ENCODE results near the gene CTDP1.

- TF ChIP-seq, protein P1, sequence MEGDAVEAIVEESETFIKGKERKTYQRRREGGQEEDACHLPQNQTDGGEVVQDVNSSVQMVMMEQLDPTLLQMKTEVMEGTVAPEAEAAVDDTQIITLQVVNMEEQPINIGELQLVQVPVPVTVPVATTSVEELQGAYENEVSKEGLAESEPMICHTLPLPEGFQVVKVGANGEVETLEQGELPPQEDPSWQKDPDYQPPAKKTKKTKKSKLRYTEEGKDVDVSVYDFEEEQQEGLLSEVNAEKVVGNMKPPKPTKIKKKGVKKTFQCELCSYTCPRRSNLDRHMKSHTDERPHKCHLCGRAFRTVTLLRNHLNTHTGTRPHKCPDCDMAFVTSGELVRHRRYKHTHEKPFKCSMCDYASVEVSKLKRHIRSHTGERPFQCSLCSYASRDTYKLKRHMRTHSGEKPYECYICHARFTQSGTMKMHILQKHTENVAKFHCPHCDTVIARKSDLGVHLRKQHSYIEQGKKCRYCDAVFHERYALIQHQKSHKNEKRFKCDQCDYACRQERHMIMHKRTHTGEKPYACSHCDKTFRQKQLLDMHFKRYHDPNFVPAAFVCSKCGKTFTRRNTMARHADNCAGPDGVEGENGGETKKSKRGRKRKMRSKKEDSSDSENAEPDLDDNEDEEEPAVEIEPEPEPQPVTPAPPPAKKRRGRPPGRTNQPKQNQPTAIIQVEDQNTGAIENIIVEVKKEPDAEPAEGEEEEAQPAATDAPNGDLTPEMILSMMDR (IDR thresholded peaks at IDR 0.05), result no peak
- TF ChIP-seq POLR2A (IDR thresholded peaks at IDR 0.05), result no peak
Measured at GRCh38 chr18:79765491-79766245, 86.1 kb downstream of the CTDP1 start.

Measured in adrenal gland (tissue), 5 donors.